HCT116 (cell line): ENCODE measurements around the gene NEU4. TPM values are rescaled to one million over a fixed set of nuclear protein-coding genes. Genes with fewer than 3 reads are reported as not detected.

Experiments
- ATAC-seq: fragments of 200-7000 bp; cut with Tn5 transposase; 2 replicates; pipeline ENCODE4 v1.9.1; 2020; ENCODE audit warnings: mild to moderate bottlenecking, moderate library complexity
- BruUV-seq: library from RNA; stranded (reverse); fragments of 400-500 nt; replicated peaks from 2 replicates; lab custom pipeline; 2021; lab: Mats Ljungman, UMichigan
- CTCF ChIA-PET: fragments of 300-600 bp; sonication (Branson Sonifier 250); formaldehyde crosslinking; loops from one replicate; lab custom pipeline; 2021; ENCODE audit warnings: antibody characterized with exemption; lab: Charles Lee
- POLR2A ChIA-PET: fragments of 300-600, 350-600 bp; sonication (Branson Sonifier 250); formaldehyde crosslinking; loops from one replicate; lab custom pipeline; 2021; ENCODE audit warnings: antibody characterized with exemption; lab: Charles Lee
- RAD21 ChIA-PET, 2 experiments: fragments of 300-600 bp; sonication (Branson Sonifier 250); formaldehyde crosslinking; loops; one replicate each; lab custom pipeline; 2023; ENCODE audit warnings: low total read pairs in 2 of 2; ENCODE audit not compliant: uncharacterized antibody in 2 of 2, unreplicated experiment in 2 of 2, low non-redundant PET in 1 of 2; lab: Charles Lee
- DNase-seq: peaks from one replicate; pipeline ENCODE4 v3.0.0-alpha.2; 2010; ENCODE audit warnings: low read depth, low spot score
- H2AFZ ChIP-seq: fragments of 200-600 bp; shearing (Covaris generic), sonication (generic); 2 replicates; pipeline ENCODE4 v1.6.1; 2017; ENCODE audit warnings: low read depth, mixed run types, mixed read lengths, antibody characterized with exemption, low read length; ENCODE audit not compliant: poor library complexity, severe bottlenecking
- H3K27ac ChIP-seq: 2 replicates; pipeline ENCODE4 v1.5.1; 2012; ENCODE audit warnings: low read depth, low read length
- H3K27me3 ChIP-seq: fragments of 200-600 bp; sonication (generic); 2 replicates; pipeline ENCODE4 v1.6.1; 2016; ENCODE audit warnings: mixed run types, low read length, mixed read lengths; ENCODE audit not compliant: insufficient read depth
- H3K36me3 ChIP-seq, 2 experiments: fragments of 200-500 bp in 1 of 2; fragments of 200-600 bp in 1 of 2; sonication (Bioruptor generic) in 1 of 2; sonication (generic) in 1 of 2; 2 replicates each; pipeline versions ENCODE4 v1.5.1 to v1.6.1; 2014 to 2016; ENCODE audit warnings: low read length in 2 of 2, inconsistent platforms in 1 of 2, mixed read lengths in 1 of 2, mixed run types in 1 of 2; ENCODE audit not compliant: insufficient read depth in 2 of 2, control insufficient read depth in 1 of 2
- H3K4me1 ChIP-seq, 2 experiments: fragments of 200-600 bp in 1 of 2; sonication (generic) in 1 of 2; 2 replicates each; pipeline versions ENCODE4 v1.5.1 to v1.6.1; 2012 to 2017; ENCODE audit warnings: low read length in 2 of 2, inconsistent platforms in 1 of 2, mild to moderate bottlenecking in 1 of 2, mixed read lengths in 1 of 2, mixed run types in 1 of 2, moderate library complexity in 1 of 2; ENCODE audit not compliant: insufficient read depth in 2 of 2, control insufficient read depth in 1 of 2
- H3K4me2 ChIP-seq: fragments of 200-600 bp; sonication (generic); 2 replicates; pipeline ENCODE4 v1.6.1; 2017; ENCODE audit warnings: mixed run types, low read length, mixed read lengths
- H3K4me3 ChIP-seq, 2 experiments: fragments of 200-600 bp in 1 of 2; sonication (generic) in 1 of 2; replicated peaks in 1 of 2; 2 replicates each; pipeline ENCODE4 v1.5.1; 2011 to 2016; ENCODE audit warnings: low read length in 2 of 2, control low read depth in 1 of 2, low read depth in 1 of 2, mild to moderate bottlenecking in 1 of 2, mixed read lengths in 1 of 2, mixed run types in 1 of 2
- H3K79me2 ChIP-seq: fragments of 200-600 bp; sonication (generic); 2 replicates; pipeline ENCODE4 v1.6.1; 2017; ENCODE audit warnings: mild to moderate bottlenecking, mixed run types, low read length, moderate library complexity, mixed read lengths; ENCODE audit not compliant: insufficient read depth
- H3K9ac ChIP-seq: fragments of 200-600 bp; sonication (generic); 2 replicates; pipeline ENCODE4 v1.6.1; 2016; ENCODE audit warnings: low read length, mixed read lengths
- H3K9me2 ChIP-seq: fragments of 200-600 bp; sonication (generic), shearing (Covaris generic); 2 replicates; pipeline ENCODE4 v1.6.1; 2017; ENCODE audit warnings: mixed run types, mild to moderate bottlenecking, moderate library complexity; ENCODE audit not compliant: insufficient read depth
- H3K9me3 ChIP-seq, 2 experiments: fragments of 200-500 bp in 1 of 2; fragments of 200-600 bp in 1 of 2; sonication (Bioruptor generic) in 1 of 2; sonication (generic) in 1 of 2; 2 replicates each; pipeline ENCODE4 v1.6.1; 2014 to 2017; ENCODE audit warnings: low read length in 2 of 2, mixed read lengths in 2 of 2, inconsistent platforms in 1 of 2, low read depth in 1 of 2, mild to moderate bottlenecking in 1 of 2, mixed run types in 1 of 2, moderate library complexity in 1 of 2; ENCODE audit not compliant: control insufficient read depth in 1 of 2, insufficient read depth in 1 of 2
- H4K20me1 ChIP-seq: fragments of 200-600 bp; sonication (generic), shearing (Covaris generic); 2 replicates; pipeline ENCODE4 v1.6.1; 2017; ENCODE audit warnings: mixed run types, mild to moderate bottlenecking, moderate library complexity; ENCODE audit not compliant: insufficient read depth
- CTCF ChIP-seq, 3 experiments: fragments of 200-600 bp in 1 of 3; sonication (generic) in 1 of 3; IDR thresholded peaks in 2 of 3; conservative IDR thresholded peaks in 1 of 3; 2 replicates each; pipeline ENCODE4 v1.5.1; 2012 to 2017; ENCODE audit warnings: low read depth in 2 of 3, low read length in 2 of 3, antibody characterized with exemption in 1 of 3, borderline replicate concordance in 1 of 3, control low read depth in 1 of 3, mild to moderate bottlenecking in 1 of 3, mixed read lengths in 1 of 3, mixed run types in 1 of 3, moderate library complexity in 1 of 3; ENCODE audit not compliant: insufficient read depth in 1 of 3
- EGR1 ChIP-seq: IDR thresholded peaks from 2 replicates; pipeline ENCODE4 v1.6.1; 2012; ENCODE audit warnings: low read depth
- EZH2 ChIP-seq: fragments of 200-600 bp; sonication (generic); IDR thresholded peaks from 2 replicates; pipeline ENCODE4 v1.6.1; 2017; ENCODE audit warnings: antibody characterized with exemption, mixed run types
- EZH2phosphoT487 ChIP-seq: fragments of 200-600 bp; IDR thresholded peaks from 2 replicates; pipeline ENCODE4 v1.6.1; 2018; ENCODE audit warnings: antibody characterized with exemption, borderline replicate concordance
- FOSL1 ChIP-seq: IDR thresholded peaks from 2 replicates; pipeline ENCODE4 v1.6.1; 2012; ENCODE audit warnings: low read depth
- JUND ChIP-seq: IDR thresholded peaks from 2 replicates; pipeline ENCODE4 v1.6.1; 2012
- POLR2A ChIP-seq: IDR thresholded peaks from 2 replicates; pipeline ENCODE4 v1.7.0; 2011; ENCODE audit warnings: borderline replicate concordance; ENCODE audit not compliant: insufficient read depth, insufficient read length; ENCODE audit errors: extremely low read depth
- POLR2AphosphoS5 ChIP-seq: IDR thresholded peaks from 2 replicates; pipeline ENCODE4 v1.6.1; 2011; ENCODE audit warnings: mild to moderate bottlenecking, low read depth, low read length, moderate library complexity
- RAD21 ChIP-seq: IDR thresholded peaks from 2 replicates; pipeline ENCODE4 v1.6.1; 2012; ENCODE audit warnings: low read depth, mild to moderate bottlenecking
- REST ChIP-seq: IDR thresholded peaks from 2 replicates; pipeline ENCODE4 v1.6.1; 2012; ENCODE audit warnings: low read depth
- SIN3A ChIP-seq: IDR thresholded peaks from 2 replicates; pipeline ENCODE4 v1.6.1; 2012; ENCODE audit warnings: low read depth
- SRF ChIP-seq: IDR thresholded peaks from 2 replicates; pipeline ENCODE4 v1.6.1; 2012; ENCODE audit warnings: low read depth
- TCF7L2 ChIP-seq: IDR thresholded peaks from 2 replicates; pipeline ENCODE4 v1.7.0; 2011; ENCODE audit warnings: borderline replicate concordance, inconsistent platforms; ENCODE audit not compliant: insufficient read depth, insufficient read length; ENCODE audit errors: extremely low read depth
- YY1 ChIP-seq: IDR thresholded peaks from 2 replicates; pipeline ENCODE4 v1.6.1; 2011; ENCODE audit warnings: low read length, low read depth, moderate library complexity, mild to moderate bottlenecking; ENCODE audit not compliant: insufficient replicate concordance; ENCODE audit errors: extremely low read depth
- ZFX ChIP-seq: fragments of 450-650 bp; IDR thresholded peaks from 2 replicates; pipeline ENCODE4 v1.6.1; 2017
- ZNF274 ChIP-seq: fragments of 200-500 bp; sonication (Bioruptor generic); IDR thresholded peaks from 2 replicates; pipeline ENCODE4 v1.6.1; 2014; ENCODE audit warnings: mild to moderate bottlenecking, low read depth, low read length, inconsistent platforms
- intact Hi-C: fragments of 100-400 bp; cut with micrococcal nuclease; formaldehyde crosslinking; loops from 2 replicates; pipeline ENCODE4 v1.10.0; 2022
- total RNA-seq: library from RNA; stranded (reverse); gene quantifications from one replicate; pipeline ENCODE4 v1.2.1, GENCODE V29; 2021; ENCODE audit not compliant: unreplicated experiment
- TF ChIP-seq, protein P1 (sequence below): IDR thresholded peaks from 2 replicates; pipeline ENCODE4 v1.6.1; 2011; ENCODE audit warnings: mild to moderate bottlenecking, low read length, moderate library complexity; ENCODE audit not compliant: insufficient replicate concordance; ENCODE audit errors: extremely low read depth
- TF ChIP-seq, protein P2 (sequence below): IDR thresholded peaks from 2 replicates; pipeline ENCODE4 v1.6.1; 2012

The NEU4 gene
- total RNA-seq, 1 experiment from 2014 or later: 0.34 TPM

DNA sequence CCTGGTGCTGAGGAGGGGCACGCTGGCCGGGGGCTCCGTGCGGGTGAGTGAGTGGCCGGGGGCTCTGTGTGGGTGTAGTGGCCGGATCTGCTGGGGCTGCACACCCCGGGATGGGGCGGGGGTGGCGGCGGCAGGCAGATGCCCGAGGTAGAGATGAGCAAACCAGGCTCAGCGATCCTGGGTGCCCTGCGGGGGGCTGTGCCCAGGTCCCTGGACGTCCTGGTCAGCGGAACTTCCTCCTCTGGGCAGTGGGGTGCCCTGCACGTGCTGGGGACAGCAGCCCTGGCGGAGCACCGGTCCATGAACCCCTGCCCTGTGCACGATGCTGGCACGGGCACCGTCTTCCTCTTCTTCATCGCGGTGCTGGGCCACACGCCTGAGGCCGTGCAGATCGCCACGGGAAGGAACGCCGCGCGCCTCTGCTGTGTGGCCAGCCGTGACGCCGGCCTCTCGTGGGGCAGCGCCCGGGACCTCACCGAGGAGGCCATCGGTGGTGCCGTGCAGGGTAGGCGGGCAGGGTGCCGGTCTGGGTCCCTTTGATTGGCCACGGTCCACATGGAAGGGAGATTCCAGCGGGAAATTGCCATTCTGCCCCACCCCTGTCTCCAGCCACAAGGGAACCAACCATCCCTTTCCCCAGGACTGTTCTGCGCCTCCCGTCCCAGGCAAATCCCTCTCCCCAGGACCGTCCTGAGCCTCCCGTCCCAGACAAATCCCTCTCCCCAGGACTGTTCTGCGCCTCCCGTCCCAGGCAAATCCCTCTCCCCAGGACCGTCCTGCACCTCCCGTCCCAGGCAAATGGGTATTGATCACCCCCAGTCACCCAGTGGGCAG lies 5.9 kb downstream of the NEU4 start:
- Histone ChIP-seq H4K20me1 (no peaks in the 10 kb centered on the region), H3K9ac (no peak overlapping the region), H3K79me2 (no peaks in the 10 kb centered on the region), H3K9me2 (no peaks in the 10 kb centered on the region), H3K9me3 (no peaks in the 10 kb centered on the region), H3K27me3 (no peaks in the 10 kb centered on the region), H2AFZ (no peak overlapping the region), H3K36me3 (no peaks in the 10 kb centered on the region), H3K4me2 (no peak overlapping the region), H3K27ac (no peak overlapping the region), H3K4me1 (no peaks in the 10 kb centered on the region), H3K4me3 (no peak overlapping the region)
- ATAC-seq (no peak), DNase-seq (no peak)
- ChIA-PET POLR2A (no interaction called here), RAD21 (no interaction called here), CTCF (no interaction called here)
- intact Hi-C loops: no loop called here
- BruUV-seq: no TSS peak
- TF ChIP-seq YY1 (no peak), POLR2A (no peak), FOSL1 (no peak), SRF (no peak), EGR1 (no peak), REST (no peak), POLR2AphosphoS5 (no peak), SIN3A (no peak), EZH2 (no peak), ZNF274 (no peak), TCF7L2 (no peak), EZH2phosphoT487 (no peak), JUND (no peak), RAD21 (no peak), ZFX (no peak), CTCF (IDR thresholded peaks at IDR 0.05 in 2 of 3, conservative IDR thresholded peaks at IDR 0.05 in 1 of 3; ENCODE audit: borderline replicate concordance in 1 of 3, insufficient read depth in 1 of 3, low read depth in 2 of 3, low read length in 2 of 3) (no peak)
- TF ChIP-seq, protein P1, sequence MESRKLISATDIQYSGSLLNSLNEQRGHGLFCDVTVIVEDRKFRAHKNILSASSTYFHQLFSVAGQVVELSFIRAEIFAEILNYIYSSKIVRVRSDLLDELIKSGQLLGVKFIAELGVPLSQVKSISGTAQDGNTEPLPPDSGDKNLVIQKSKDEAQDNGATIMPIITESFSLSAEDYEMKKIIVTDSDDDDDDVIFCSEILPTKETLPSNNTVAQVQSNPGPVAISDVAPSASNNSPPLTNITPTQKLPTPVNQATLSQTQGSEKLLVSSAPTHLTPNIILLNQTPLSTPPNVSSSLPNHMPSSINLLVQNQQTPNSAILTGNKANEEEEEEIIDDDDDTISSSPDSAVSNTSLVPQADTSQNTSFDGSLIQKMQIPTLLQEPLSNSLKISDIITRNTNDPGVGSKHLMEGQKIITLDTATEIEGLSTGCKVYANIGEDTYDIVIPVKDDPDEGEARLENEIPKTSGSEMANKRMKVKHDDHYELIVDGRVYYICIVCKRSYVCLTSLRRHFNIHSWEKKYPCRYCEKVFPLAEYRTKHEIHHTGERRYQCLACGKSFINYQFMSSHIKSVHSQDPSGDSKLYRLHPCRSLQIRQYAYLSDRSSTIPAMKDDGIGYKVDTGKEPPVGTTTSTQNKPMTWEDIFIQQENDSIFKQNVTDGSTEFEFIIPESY: no peak
- TF ChIP-seq, protein P2, sequence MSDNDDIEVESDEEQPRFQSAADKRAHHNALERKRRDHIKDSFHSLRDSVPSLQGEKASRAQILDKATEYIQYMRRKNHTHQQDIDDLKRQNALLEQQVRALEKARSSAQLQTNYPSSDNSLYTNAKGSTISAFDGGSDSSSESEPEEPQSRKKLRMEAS: no peak
